IMR-90 (cell line): ENCODE results near the gene PCOLCE2. TPM values are rescaled to one million over a fixed set of nuclear protein-coding genes. Genes with fewer than 3 reads are reported as not detected.

Experiments used
- ATAC-seq: fragments of 200-7000 bp; cut with Tn5 transposase; 2 replicates; pipeline ENCODE4 v1.9.1; 2020; ENCODE audit warnings: low read depth, mild to moderate bottlenecking, moderate library complexity
- BruUV-seq: library from RNA; stranded (reverse); fragments of 400-500 nt; replicated peaks from 2 replicates; lab custom pipeline; 2021; lab: Mats Ljungman, UMichigan
- CTCF ChIA-PET: fragments of 300-600 bp; formaldehyde crosslinking; extraction: SDS; loops from one replicate; lab custom pipeline; 2021; ENCODE audit warnings: antibody characterized with exemption; lab: Yijun Ruan, JAX
- POLR2A ChIA-PET: fragments of 300-600 bp; sonication (Branson Sonifier 250); formaldehyde crosslinking; loops from one replicate; lab custom pipeline; 2022; ENCODE audit warnings: antibody characterized with exemption; ENCODE audit not compliant: unreplicated experiment; lab: Charles Lee
- DNase-seq: peaks from one replicate; pipeline ENCODE4 v3.0.0; 2013
- H2AFZ ChIP-seq: replicated peaks from 2 replicates; pipeline ENCODE3; 2013; ENCODE audit warnings: low read length, mild to moderate bottlenecking; ENCODE audit not compliant: poor library complexity
- H2AK5ac ChIP-seq: 2 replicates; pipeline ENCODE4 v1.6.1; 2013; ENCODE audit warnings: low read depth, low read length, inconsistent platforms
- H2AK9ac ChIP-seq: replicated peaks from 2 replicates; pipeline ENCODE3; 2013; ENCODE audit warnings: mild to moderate bottlenecking, low read depth, low read length, moderate library complexity; ENCODE audit not compliant: poor library complexity
- H2BK120ac ChIP-seq: 2 replicates; pipeline ENCODE4 v1.6.1; 2013; ENCODE audit warnings: low read depth, low read length, inconsistent platforms
- H2BK15ac ChIP-seq: 3 replicates; pipeline ENCODE4 v1.6.1; 2013; ENCODE audit warnings: low read depth, low read length, inconsistent platforms
- H2BK20ac ChIP-seq: 2 replicates; pipeline ENCODE4 v1.6.1; 2013; ENCODE audit warnings: low read depth, mild to moderate bottlenecking, inconsistent platforms, low read length, moderate library complexity
- H2BK5ac ChIP-seq: 2 replicates; pipeline ENCODE4 v1.6.1; 2013; ENCODE audit warnings: mild to moderate bottlenecking, low read depth, low read length, inconsistent platforms; ENCODE audit not compliant: poor library complexity, severe bottlenecking
- H3K14ac ChIP-seq: replicated peaks from 2 replicates; pipeline ENCODE4 v1.6.1; 2013; ENCODE audit warnings: low read depth, low read length, inconsistent platforms
- H3K18ac ChIP-seq: 2 replicates; pipeline ENCODE4 v1.6.1; 2013; ENCODE audit warnings: low read depth, low read length, control low read depth
- H3K23ac ChIP-seq: 2 replicates; pipeline ENCODE4 v1.6.1; 2013; ENCODE audit warnings: low read depth, low read length, inconsistent platforms
- H3K27ac ChIP-seq: 2 replicates; pipeline ENCODE4 v1.5.1; 2013; ENCODE audit warnings: mild to moderate bottlenecking, control low read depth, low read length; ENCODE audit not compliant: insufficient read depth
- H3K27me3 ChIP-seq: 2 replicates; pipeline ENCODE4 v1.6.1; 2013; ENCODE audit warnings: low read length; ENCODE audit not compliant: control insufficient read depth, insufficient read depth
- H3K36me3 ChIP-seq: 2 replicates; pipeline ENCODE4 v1.6.1; 2013; ENCODE audit warnings: low read length, mixed read lengths; ENCODE audit not compliant: control insufficient read depth, insufficient read depth
- H3K4ac ChIP-seq: 2 replicates; pipeline ENCODE4 v1.6.1; 2013; ENCODE audit warnings: low read depth, low read length, inconsistent platforms
- H3K4me1 ChIP-seq: 2 replicates; pipeline ENCODE4 v1.6.1; 2013; ENCODE audit warnings: low read length, mixed read lengths; ENCODE audit not compliant: control insufficient read depth, insufficient read depth
- H3K4me2 ChIP-seq: 2 replicates; pipeline ENCODE4 v1.6.1; 2013; ENCODE audit warnings: low read depth, mild to moderate bottlenecking, control low read depth, low read length, moderate library complexity
- H3K4me3 ChIP-seq: 2 replicates; pipeline ENCODE4 v1.5.1; 2013; ENCODE audit warnings: low read depth, mild to moderate bottlenecking, control low read depth, low read length, moderate library complexity; ENCODE audit not compliant: insufficient read depth
- H3K56ac ChIP-seq: 2 replicates; pipeline ENCODE4 v1.6.1; 2013; ENCODE audit warnings: low read length, inconsistent platforms; ENCODE audit not compliant: insufficient read depth; ENCODE audit errors: extremely low read depth
- H3K79me1 ChIP-seq, 2 experiments: 2 replicates each; pipeline ENCODE4 v1.6.1; 2013; ENCODE audit warnings: low read length in 2 of 2, inconsistent platforms in 1 of 2, low read depth in 1 of 2
- H3K9ac ChIP-seq: 2 replicates; pipeline ENCODE4 v1.6.1; 2013; ENCODE audit warnings: low read depth, low read length, control low read depth
- H3K9me1 ChIP-seq: 2 replicates; pipeline ENCODE4 v1.6.1; 2013; ENCODE audit warnings: low read length, inconsistent platforms; ENCODE audit not compliant: insufficient read depth
- H3K9me3 ChIP-seq: 2 replicates; pipeline ENCODE4 v1.6.1; 2013; ENCODE audit warnings: low read length; ENCODE audit not compliant: control insufficient read depth, insufficient read depth
- H4K20me1 ChIP-seq: 2 replicates; pipeline ENCODE4 v1.6.1; 2013; ENCODE audit warnings: low read length, inconsistent platforms; ENCODE audit not compliant: insufficient read depth
- H4K5ac ChIP-seq: 2 replicates; pipeline ENCODE4 v1.6.1; 2013; ENCODE audit warnings: mild to moderate bottlenecking, low read depth, low read length, control low read depth
- H4K8ac ChIP-seq, 2 experiments: 2 replicates each; pipeline ENCODE4 v1.6.1; 2013; ENCODE audit warnings: low read depth in 2 of 2, low read length in 2 of 2, control low read depth in 1 of 2, inconsistent platforms in 1 of 2
- H4K91ac ChIP-seq: 2 replicates; pipeline ENCODE4 v1.6.1; 2013; ENCODE audit warnings: low read depth, low read length, inconsistent platforms; ENCODE audit not compliant: insufficient read depth
- BHLHE40 ChIP-seq: fragments of 150-350 bp; IDR thresholded peaks from 2 replicates; pipeline ENCODE4 v1.6.1; 2016; ENCODE audit warnings: mild to moderate bottlenecking, low read depth, low read length
- CEBPB ChIP-seq: IDR thresholded peaks from 2 replicates; pipeline ENCODE4 v1.6.1; 2012; ENCODE audit warnings: low read depth, low read length, improper control_type of control experiment
- CHD1 ChIP-seq: IDR thresholded peaks from 2 replicates; pipeline ENCODE4 v1.6.1; 2012; ENCODE audit warnings: low read depth, low read length, improper control_type of control experiment
- FOS ChIP-seq: fragments of 150-350 bp; IDR thresholded peaks from 2 replicates; pipeline ENCODE4 v1.6.1; 2016; ENCODE audit warnings: low read depth, low read length
- MAFK ChIP-seq: IDR thresholded peaks from 2 replicates; pipeline ENCODE4 v1.6.1; 2012; ENCODE audit warnings: low read depth, low read length, improper control_type of control experiment
- MAZ ChIP-seq: IDR thresholded peaks from 2 replicates; pipeline ENCODE4 v1.6.1; 2012; ENCODE audit warnings: low read depth, mild to moderate bottlenecking, low read length, improper control_type of control experiment, moderate library complexity, borderline replicate concordance
- NFE2L2 ChIP-seq: fragments of 150-350 bp; IDR thresholded peaks from 2 replicates; pipeline ENCODE4 v1.6.1; 2016; ENCODE audit warnings: low read depth, mild to moderate bottlenecking, low read length
- POLR2A ChIP-seq: IDR thresholded peaks from 2 replicates; pipeline ENCODE4 v1.6.1; 2012; ENCODE audit warnings: mild to moderate bottlenecking, low read depth, low read length
- RCOR1 ChIP-seq: IDR thresholded peaks from 2 replicates; pipeline ENCODE4 v1.6.1; 2012; ENCODE audit warnings: mild to moderate bottlenecking, low read length, improper control_type of control experiment; ENCODE audit not compliant: insufficient replicate concordance
- SMC3 ChIP-seq: fragments of 150-350 bp; IDR thresholded peaks from 2 replicates; pipeline ENCODE4 v1.6.1; 2016; ENCODE audit warnings: low read depth, mild to moderate bottlenecking, antibody characterized with exemption, low read length, moderate library complexity
- USF2 ChIP-seq: fragments of 150-350 bp; IDR thresholded peaks from 2 replicates; pipeline ENCODE4 v1.6.1; 2017; ENCODE audit warnings: mild to moderate bottlenecking, antibody characterized with exemption, low read length, low read depth
- WGBS, 2 experiments: methylation state at CpG; one replicate each; pipeline versions ENCODE4 v1.1.5 to v1.1.7; 2013; ENCODE audit warnings: missing lambda C conversion rate in 2 of 2; ENCODE audit not compliant: insufficient read length in 1 of 2; ENCODE audit errors: extremely low coverage in 2 of 2; 5-methylcytosine and 5-hydroxymethylcytosine counted together
- dilution Hi-C: fragments of 300-500 bp; cut with HindIII; formaldehyde crosslinking; loops from one replicate; pipeline ENCODE4 v1.14.3; 2018; ENCODE audit warnings: low sequenced_read_pairs; ENCODE audit not compliant: unreplicated experiment
- in situ Hi-C: fragments of 300-500 bp; cut with MboI; formaldehyde crosslinking; loops from 3 replicates; pipeline ENCODE4 v1.14.3; 2019; ENCODE audit warnings: low sequenced_read_pairs, inconsistent platforms, mixed read lengths
- intact Hi-C: fragments of 100-400 bp; cut with micrococcal nuclease; formaldehyde crosslinking; loops from 2 replicates; pipeline ENCODE4 v1.10.0; 2022
- polyA plus RNA-seq, 3 experiments: library from polyadenylated mRNA; depleted of rRNA; stranded (reverse); fragments of >200 nt; gene quantifications; 2 replicates each; pipeline ENCODE4 v1.2.3, GENCODE V29; 2012; ENCODE audit warnings: low replicate concordance in 1 of 3
- total RNA-seq: library from RNA; depleted of rRNA; stranded (reverse); fragments of >200 nt; gene quantifications from 2 replicates; pipeline ENCODE4 v1.2.3, GENCODE V29; 2012
- TF ChIP-seq, protein P1 (sequence below): conservative IDR thresholded peaks from 2 replicates; pipeline ENCODE4 v1.5.1; 2012; ENCODE audit warnings: mild to moderate bottlenecking, low read depth, low read length, improper control_type of control experiment

The PCOLCE2 gene
- total and polyA plus RNA-seq, 2 of the 4 experiments (the other 2 are of a cell fraction) = 0.50 to 0.54 TPM

DNA sequence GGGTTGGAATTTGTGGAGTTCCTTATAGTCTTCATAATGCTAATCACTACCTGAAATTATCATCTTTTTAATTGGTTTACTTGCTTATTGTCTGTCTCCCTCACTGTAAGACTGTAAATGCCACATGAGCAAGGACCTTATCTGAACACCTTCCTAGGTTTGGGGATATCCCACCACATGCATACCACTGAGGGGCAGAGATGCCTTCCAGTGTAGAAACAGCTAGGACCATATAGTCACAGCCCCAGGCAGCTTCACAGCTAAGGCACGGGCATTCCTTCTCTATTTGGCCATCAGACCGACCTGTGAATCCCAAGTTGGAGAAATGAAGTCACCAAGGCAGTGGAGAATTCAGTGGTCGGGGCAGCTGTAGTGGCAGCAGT is 46.0 kb upstream of the PCOLCE2 start:
- in situ Hi-C loops (no loop called here), intact Hi-C loops (no loop called here), dilution Hi-C loops (no loop called here)
- H3K4me2 ChIP-seq = no peak overlapping the region
- H3K9me1 ChIP-seq = no peaks in the 10 kb centered on the region
- H3K9me3 ChIP-seq = no peaks in the 10 kb centered on the region
- WGBS, 2 experiments = no CpG with 5 or more reads among the region's 3 CpGs
- H4K8ac ChIP-seq = no peak overlapping the region
- H2BK120ac ChIP-seq = no peak overlapping the region
- H4K5ac ChIP-seq = no peak overlapping the region
- DNase-seq (no peak), ATAC-seq (no peak)
- no peak overlapping the region for H3K9ac ChIP-seq
- no peak overlapping the region for H2BK15ac ChIP-seq
- H2BK5ac ChIP-seq = no peak overlapping the region
- H2AK5ac ChIP-seq = no peak overlapping the region
- no peak overlapping the region for H3K23ac ChIP-seq
- H3K14ac ChIP-seq = no peak overlapping the region
- H3K4me3 ChIP-seq = no peak overlapping the region
- no peak overlapping the region for H2AK9ac ChIP-seq
- H2BK20ac ChIP-seq = no peak overlapping the region
- H4K20me1 ChIP-seq = no peaks in the 10 kb centered on the region
- H3K56ac ChIP-seq = no peak overlapping the region
- H3K27me3 ChIP-seq = peaks cover 17% of the 10 kb centered on the region
- H3K79me1 ChIP-seq = no peaks in the 10 kb centered on the region
- H3K4me1 ChIP-seq = no peaks in the 10 kb centered on the region
- CTCF ChIA-PET = no interaction called here
- H3K27ac ChIP-seq = no peak overlapping the region
- no peak overlapping the region for H3K4ac ChIP-seq
- H2AFZ ChIP-seq = no peak overlapping the region
- TF ChIP-seq CEBPB (no peak), MAZ (no peak), FOS (no peak), MAFK (no peak), USF2 (no peak), NFE2L2 (no peak), RCOR1 (no peak), CHD1 (no peak), SMC3 (no peak), POLR2A (no peak), BHLHE40 (no peak)
- TF ChIP-seq, protein P1, sequence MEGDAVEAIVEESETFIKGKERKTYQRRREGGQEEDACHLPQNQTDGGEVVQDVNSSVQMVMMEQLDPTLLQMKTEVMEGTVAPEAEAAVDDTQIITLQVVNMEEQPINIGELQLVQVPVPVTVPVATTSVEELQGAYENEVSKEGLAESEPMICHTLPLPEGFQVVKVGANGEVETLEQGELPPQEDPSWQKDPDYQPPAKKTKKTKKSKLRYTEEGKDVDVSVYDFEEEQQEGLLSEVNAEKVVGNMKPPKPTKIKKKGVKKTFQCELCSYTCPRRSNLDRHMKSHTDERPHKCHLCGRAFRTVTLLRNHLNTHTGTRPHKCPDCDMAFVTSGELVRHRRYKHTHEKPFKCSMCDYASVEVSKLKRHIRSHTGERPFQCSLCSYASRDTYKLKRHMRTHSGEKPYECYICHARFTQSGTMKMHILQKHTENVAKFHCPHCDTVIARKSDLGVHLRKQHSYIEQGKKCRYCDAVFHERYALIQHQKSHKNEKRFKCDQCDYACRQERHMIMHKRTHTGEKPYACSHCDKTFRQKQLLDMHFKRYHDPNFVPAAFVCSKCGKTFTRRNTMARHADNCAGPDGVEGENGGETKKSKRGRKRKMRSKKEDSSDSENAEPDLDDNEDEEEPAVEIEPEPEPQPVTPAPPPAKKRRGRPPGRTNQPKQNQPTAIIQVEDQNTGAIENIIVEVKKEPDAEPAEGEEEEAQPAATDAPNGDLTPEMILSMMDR = no peak
- no peak overlapping the region for H4K91ac ChIP-seq
- H3K18ac ChIP-seq = no peak overlapping the region
- POLR2A ChIA-PET = no interaction called here
- H3K36me3 ChIP-seq = no peaks in the 10 kb centered on the region
- no TSS peak for BruUV-seq
